SU-DHL-6 (cell line): ENCODE data around the gene PLXND1.

ENCODE experiments used
- H2AFZ ChIP-seq: fragments of 200-600 bp; sonication (generic); 2 replicates; pipeline ENCODE4 v1.6.1; 2014; ENCODE audit warnings: low read depth, mild to moderate bottlenecking, moderate library complexity, mixed read lengths, antibody characterized with exemption, low read length; ENCODE audit not compliant: severe bottlenecking
- H3F3A ChIP-seq: fragments of 200-600 bp; shearing (Covaris generic); 2 replicates; pipeline ENCODE4 v1.6.0; 2016; ENCODE audit warnings: antibody characterized with exemption, mild to moderate bottlenecking; ENCODE audit not compliant: insufficient read depth
- H3K27ac ChIP-seq: fragments of 200-600 bp; sonication (generic); 2 replicates; pipeline ENCODE4 v1.5.1; 2016; ENCODE audit warnings: low read depth, mild to moderate bottlenecking, low read length, moderate library complexity, mixed read lengths
- H3K27me3 ChIP-seq: fragments of 200-600 bp; sonication (generic), shearing (Covaris generic); 2 replicates; pipeline ENCODE4 v1.6.0; 2014; ENCODE audit warnings: mild to moderate bottlenecking, low read length
- H3K36me3 ChIP-seq: fragments of 200-600 bp; sonication (generic); 2 replicates; pipeline ENCODE4 v1.6.1; 2014; ENCODE audit warnings: mild to moderate bottlenecking, low read length, mixed read lengths
- H3K4me2 ChIP-seq: fragments of 300-600, 200-600 bp; shearing (Covaris generic), sonication (generic); 2 replicates; pipeline ENCODE4 v1.6.0; 2014; ENCODE audit warnings: low read length, low read depth, mild to moderate bottlenecking; ENCODE audit not compliant: poor library complexity, severe bottlenecking
- H3K4me3 ChIP-seq: fragments of 200-600 bp; sonication (generic); 2 replicates; pipeline ENCODE4 v1.5.1; 2014; ENCODE audit warnings: antibody characterized with exemption, low read length, mild to moderate bottlenecking, mixed read lengths; ENCODE audit not compliant: insufficient read depth, poor library complexity, severe bottlenecking
- H3K79me2 ChIP-seq: fragments of 200-600 bp; sonication (generic); 2 replicates; pipeline ENCODE4 v1.6.1; 2014; ENCODE audit warnings: mild to moderate bottlenecking, low read length, moderate library complexity; ENCODE audit not compliant: insufficient read depth
- H3K9ac ChIP-seq: fragments of 200-600 bp; sonication (generic); 2 replicates; pipeline ENCODE4 v1.7.0; 2014; ENCODE audit warnings: mild to moderate bottlenecking, low read length
- H3K9me2 ChIP-seq: fragments of 200-600 bp; sonication (generic); replicated peaks from 2 replicates; pipeline ENCODE4 v1.6.1; 2014; ENCODE audit warnings: low read length; ENCODE audit not compliant: insufficient read depth
- H3K9me3 ChIP-seq: fragments of 200-600 bp; sonication (generic); 2 replicates; pipeline ENCODE4 v1.6.1; 2014; ENCODE audit warnings: low read length, mixed read lengths; ENCODE audit not compliant: insufficient read depth
- H4K20me1 ChIP-seq: fragments of 200-600 bp; sonication (generic); 2 replicates; pipeline ENCODE4 v1.6.1; 2014; ENCODE audit warnings: low read depth, mild to moderate bottlenecking, antibody characterized with exemption, low read length, moderate library complexity, mixed read lengths
- EZH2phosphoT487 ChIP-seq: fragments of 200-600 bp; sonication (generic), shearing (Covaris generic); conservative IDR thresholded peaks from 2 replicates; pipeline ENCODE4 v1.6.1; 2018; ENCODE audit warnings: mild to moderate bottlenecking, antibody characterized with exemption, low read length, moderate library complexity, mixed read lengths
- TF ChIP-seq, protein P1 (sequence below): fragments of 200-600 bp; sonication (generic); IDR thresholded peaks from one replicate; pipeline ENCODE4 v1.5.1; 2017; ENCODE audit warnings: antibody characterized with exemption, mild to moderate bottlenecking, low read length, moderate library complexity; ENCODE audit not compliant: insufficient read depth, poor library complexity, severe bottlenecking

PLXND1 gene

DNA sequence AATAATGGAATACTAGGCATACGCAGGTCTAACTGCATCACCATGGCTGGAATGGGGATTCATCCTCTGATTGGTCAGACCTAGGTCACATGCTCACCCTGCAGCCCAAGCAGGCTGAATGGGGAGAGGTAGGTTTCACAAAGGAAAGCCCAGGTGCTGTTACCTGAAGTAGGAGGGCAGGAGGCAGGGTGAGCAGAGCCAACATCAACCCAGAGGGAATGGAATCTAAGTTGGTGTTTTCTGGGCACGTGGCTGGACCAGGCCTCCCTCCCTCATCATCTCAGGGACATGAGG, 70.2 kb downstream of the PLXND1 start:
- H3K9me2 ChIP-seq = no peaks in the 10 kb centered on the region
- H3F3A ChIP-seq = no peaks in the 10 kb centered on the region
- TF ChIP-seq EZH2phosphoT487 = no peak
- TF ChIP-seq, protein P1, sequence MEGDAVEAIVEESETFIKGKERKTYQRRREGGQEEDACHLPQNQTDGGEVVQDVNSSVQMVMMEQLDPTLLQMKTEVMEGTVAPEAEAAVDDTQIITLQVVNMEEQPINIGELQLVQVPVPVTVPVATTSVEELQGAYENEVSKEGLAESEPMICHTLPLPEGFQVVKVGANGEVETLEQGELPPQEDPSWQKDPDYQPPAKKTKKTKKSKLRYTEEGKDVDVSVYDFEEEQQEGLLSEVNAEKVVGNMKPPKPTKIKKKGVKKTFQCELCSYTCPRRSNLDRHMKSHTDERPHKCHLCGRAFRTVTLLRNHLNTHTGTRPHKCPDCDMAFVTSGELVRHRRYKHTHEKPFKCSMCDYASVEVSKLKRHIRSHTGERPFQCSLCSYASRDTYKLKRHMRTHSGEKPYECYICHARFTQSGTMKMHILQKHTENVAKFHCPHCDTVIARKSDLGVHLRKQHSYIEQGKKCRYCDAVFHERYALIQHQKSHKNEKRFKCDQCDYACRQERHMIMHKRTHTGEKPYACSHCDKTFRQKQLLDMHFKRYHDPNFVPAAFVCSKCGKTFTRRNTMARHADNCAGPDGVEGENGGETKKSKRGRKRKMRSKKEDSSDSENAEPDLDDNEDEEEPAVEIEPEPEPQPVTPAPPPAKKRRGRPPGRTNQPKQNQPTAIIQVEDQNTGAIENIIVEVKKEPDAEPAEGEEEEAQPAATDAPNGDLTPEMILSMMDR = no peak
- H3K4me2 ChIP-seq = no peak overlapping the region
- H3K27me3 ChIP-seq = no peaks in the 10 kb centered on the region
- no peaks in the 10 kb centered on the region for H3K79me2 ChIP-seq
- H2AFZ ChIP-seq = no peak overlapping the region
- no peaks in the 10 kb centered on the region for H3K9me3 ChIP-seq
- H3K36me3 ChIP-seq = no peaks in the 10 kb centered on the region
- H3K27ac ChIP-seq = no peak overlapping the region
- H3K9ac ChIP-seq = no peak overlapping the region
- H3K4me3 ChIP-seq = no peak overlapping the region
- H4K20me1 ChIP-seq = no peaks in the 10 kb centered on the region

DNA sequence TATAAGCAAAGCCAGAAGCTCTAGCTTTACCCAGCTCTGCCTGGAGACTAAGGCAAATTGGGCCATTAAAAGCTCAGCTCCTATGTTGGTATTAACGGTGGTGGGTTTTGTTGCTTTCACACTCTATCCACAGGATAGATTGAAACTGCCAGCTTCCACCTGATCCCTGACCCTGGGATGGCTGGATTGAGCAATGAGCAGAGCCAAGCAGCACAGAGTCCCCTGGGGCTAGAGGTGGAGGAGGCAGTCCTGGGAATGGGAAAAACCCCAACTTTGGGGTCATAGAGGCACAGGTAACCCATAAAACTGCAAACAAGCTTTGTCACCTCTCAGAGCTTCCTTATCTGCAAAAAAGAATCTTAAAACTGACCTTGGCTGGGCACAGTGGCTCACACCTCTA, 71.4 kb downstream of the PLXND1 start:
- Histone ChIP-seq H4K20me1 (no peaks in the 10 kb centered on the region), H3K9me3 (no peaks in the 10 kb centered on the region), H3K27me3 (no peaks in the 10 kb centered on the region), H3K36me3 (no peaks in the 10 kb centered on the region), H3K4me3 (no peak overlapping the region), H3K9ac (no peak overlapping the region), H3K79me2 (no peaks in the 10 kb centered on the region), H3K9me2 (no peaks in the 10 kb centered on the region), H3K27ac (no peak overlapping the region), H2AFZ (no peak overlapping the region), H3F3A (no peaks in the 10 kb centered on the region), H3K4me2 (no peak overlapping the region)
- TF ChIP-seq EZH2phosphoT487 = no peak
- TF ChIP-seq, protein P1 = no peak

DNA sequence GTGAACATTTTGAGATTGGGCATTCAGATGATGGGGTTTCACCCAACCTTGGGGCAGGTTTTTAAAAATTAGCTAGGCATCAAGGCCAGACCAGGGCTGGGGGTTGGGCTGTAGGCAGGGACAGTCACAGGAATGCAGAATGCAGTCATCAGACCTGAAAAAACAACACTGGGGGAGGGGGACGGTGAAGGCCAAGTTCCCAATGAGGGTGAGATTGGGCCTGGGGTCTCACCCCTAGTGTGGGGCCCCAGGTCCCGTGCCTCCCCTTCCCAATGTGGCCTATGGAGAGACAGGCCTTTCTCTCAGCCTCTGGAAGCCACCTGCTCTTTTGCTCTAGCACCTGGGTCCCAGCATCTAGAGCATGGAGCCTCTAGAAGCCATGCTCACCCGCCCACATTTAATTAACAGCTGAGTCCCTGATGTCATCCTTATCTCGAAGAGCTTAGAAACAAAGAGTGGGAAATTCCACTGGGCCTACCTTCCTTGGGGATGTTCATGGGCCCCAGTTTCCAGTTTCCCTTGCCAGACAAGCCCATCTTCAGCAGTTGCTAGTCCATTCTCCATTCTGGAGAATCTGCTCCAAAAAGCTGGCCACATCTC, 71.9 kb downstream of the PLXND1 start:
- H3F3A ChIP-seq = no peaks in the 10 kb centered on the region
- H3K4me2 ChIP-seq = no peak overlapping the region
- no peak overlapping the region for H3K4me3 ChIP-seq
- TF ChIP-seq EZH2phosphoT487 = no peak
- TF ChIP-seq, protein P1 = no peak
- no peak overlapping the region for H3K27ac ChIP-seq
- no peaks in the 10 kb centered on the region for H3K9me3 ChIP-seq
- H4K20me1 ChIP-seq = no peaks in the 10 kb centered on the region
- H3K9me2 ChIP-seq = no peaks in the 10 kb centered on the region
- no peaks in the 10 kb centered on the region for H3K79me2 ChIP-seq
- H2AFZ ChIP-seq = no peak overlapping the region
- no peak overlapping the region for H3K9ac ChIP-seq
- no peaks in the 10 kb centered on the region for H3K27me3 ChIP-seq
- no peaks in the 10 kb centered on the region for H3K36me3 ChIP-seq

DNA sequence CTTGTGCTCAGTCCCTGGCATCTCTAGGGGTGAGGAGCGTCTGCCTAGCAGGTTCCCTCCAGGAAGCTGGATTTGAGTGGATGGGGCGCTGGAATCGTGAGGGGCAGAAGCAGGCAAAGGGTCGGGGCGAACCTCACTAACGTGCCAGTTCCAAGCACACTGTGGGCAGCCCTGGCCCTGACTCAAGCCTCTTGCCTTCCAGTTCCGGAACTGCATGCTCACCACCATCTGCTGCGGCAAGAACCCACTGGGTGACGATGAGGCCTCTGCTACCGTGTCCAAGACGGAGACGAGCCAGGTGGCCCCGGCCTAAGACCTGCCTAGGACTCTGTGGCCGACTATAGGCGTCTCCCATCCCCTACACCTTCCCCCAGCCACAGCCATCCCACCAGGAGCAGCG, 73.1 kb downstream of the PLXND1 start:
- no peak for TF ChIP-seq EZH2phosphoT487
- TF ChIP-seq, protein P1 = no peak
- H3K9me2 ChIP-seq = no peaks in the 10 kb centered on the region
- H3K4me2 ChIP-seq = no peak overlapping the region
- H3K9ac ChIP-seq = no peak overlapping the region
- H3K4me3 ChIP-seq = no peak overlapping the region
- no peaks in the 10 kb centered on the region for H3K27me3 ChIP-seq
- H3K27ac ChIP-seq = no peak overlapping the region
- H3K79me2 ChIP-seq = no peaks in the 10 kb centered on the region
- no peaks in the 10 kb centered on the region for H4K20me1 ChIP-seq
- H3K36me3 ChIP-seq = no peaks in the 10 kb centered on the region
- H3K9me3 ChIP-seq = no peaks in the 10 kb centered on the region
- H2AFZ ChIP-seq = no peak overlapping the region
- H3F3A ChIP-seq = no peaks in the 10 kb centered on the region
